Spinal cord (tissue), 10 donors: ENCODE results near the gene GPR21. TPM values are rescaled to one million over a fixed set of nuclear protein-coding genes. Genes with fewer than 3 reads are reported as not detected.

Source experiments
- DNase-seq, 6 donors: peaks; one replicate each; pipeline versions ENCODE4 v3.0.0 to v3.0.0-alpha.2; 2013 to 2015; ENCODE audit warnings: low spot score in 6 of 6, low read depth in 4 of 6
- H3K27ac ChIP-seq: one replicate; pipeline ENCODE4 v1.5.1; 2013; ENCODE audit warnings: low read depth, low read length, control low read depth
- H3K27me3 ChIP-seq: one replicate; pipeline ENCODE4 v1.6.1; 2013; ENCODE audit warnings: low read length; ENCODE audit not compliant: control insufficient read depth, insufficient read depth
- H3K36me3 ChIP-seq: one replicate; pipeline ENCODE4 v1.6.1; 2013; ENCODE audit warnings: low read length; ENCODE audit not compliant: control insufficient read depth, insufficient read depth
- H3K4me1 ChIP-seq: one replicate; pipeline ENCODE4 v1.6.1; 2013; ENCODE audit warnings: low read length; ENCODE audit not compliant: control insufficient read depth, insufficient read depth
- H3K4me3 ChIP-seq: one replicate; pipeline ENCODE4 v1.5.1; 2013; ENCODE audit warnings: low read depth, low read length, control low read depth
- H3K9me3 ChIP-seq: one replicate; pipeline ENCODE4 v1.6.1; 2013; ENCODE audit warnings: low read length; ENCODE audit not compliant: control insufficient read depth, insufficient read depth
- WGBS: methylation state at CpG from one replicate; pipeline ENCODE4 v1.1.5; 2013; ENCODE audit warnings: missing lambda C conversion rate; ENCODE audit not compliant: insufficient coverage; 5-methylcytosine and 5-hydroxymethylcytosine counted together
- polyA plus RNA-seq, 2 donors: library from polyadenylated mRNA; unstranded; fragments of 120-200 nt; gene quantifications; one replicate each; pipeline ENCODE4 v1.2.1, GENCODE V29; 2013; ENCODE audit not compliant: insufficient read length in 2 of 2
- total RNA-seq, 2 donors: library from RNA; depleted of rRNA in 1 of 2; stranded (reverse); fragments of 120-200 nt in 1 of 2; fragments of >200 nt in 1 of 2; gene quantifications; one replicate each; pipeline versions ENCODE4 v1.2.3 to v1.2.4, GENCODE V29; 2013 to 2014
- donor health status: healthy.

The GPR21 gene
- total and polyA plus RNA-seq, 4 donors = 0.50 to 5.6 (median 1.9) TPM

- H3K4me3 ChIP-seq = no peak overlapping the region
- H3K36me3 ChIP-seq = peaks cover 2% of the 10 kb centered on the region
- DNase-seq = no peak
- no peaks in the 10 kb centered on the region for H3K27me3 ChIP-seq
- H3K27ac ChIP-seq = no peak overlapping the region
- H3K4me1 ChIP-seq = no peaks in the 10 kb centered on the region
- no peaks in the 10 kb centered on the region for H3K9me3 ChIP-seq
These were observed 5.3 kb upstream of the GPR21 start for GRCh38 chr9:123028136-123028535.

DNA sequence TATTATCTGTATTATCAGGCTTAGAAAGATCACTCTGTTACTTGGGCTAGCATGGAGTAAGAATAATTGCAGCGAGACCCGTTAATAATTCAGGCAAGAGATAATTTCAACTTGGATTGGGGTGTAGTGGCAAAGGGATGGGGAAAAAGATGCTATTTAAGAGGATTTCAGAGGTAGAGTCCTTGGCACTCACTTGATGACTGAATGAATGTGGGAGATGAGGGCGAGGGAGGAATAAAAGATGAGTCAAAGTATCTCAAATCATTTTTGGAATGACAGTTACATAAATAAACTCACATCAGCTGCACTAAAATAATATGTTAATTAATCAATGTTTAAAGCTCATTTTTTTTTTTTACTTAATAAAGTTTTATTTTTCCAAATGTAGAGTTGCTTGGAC lies 4.5 kb upstream of the GPR21 start:
- H3K9me3 ChIP-seq = no peaks in the 10 kb centered on the region
- H3K4me1 ChIP-seq = peaks cover 1% of the 10 kb centered on the region
- H3K27ac ChIP-seq = no peak overlapping the region
- no peaks in the 10 kb centered on the region for H3K36me3 ChIP-seq
- DNase-seq = no peak
- H3K27me3 ChIP-seq = no peaks in the 10 kb centered on the region
- 94% methylated on average over 2 of the region's 3 CpGs for WGBS
- no peak overlapping the region for H3K4me3 ChIP-seq

- Histone ChIP-seq H3K4me1 (peaks cover 5% of the 10 kb centered on the region), H3K4me3 (no peak overlapping the region), H3K27ac (no peak overlapping the region), H3K36me3 (no peaks in the 10 kb centered on the region), H3K27me3 (no peaks in the 10 kb centered on the region), H3K9me3 (no peaks in the 10 kb centered on the region)
- no peak for DNase-seq
- WGBS = no CpG with 5 or more reads among the region's 1 CpG
These were observed 1.5 kb upstream of the GPR21 start for GRCh38 chr9:123031963-123032362.

GRCh38 chr9:123033864-123034601 lies 566 bp downstream of the GPR21 start:
- Histone ChIP-seq H3K4me1 (peaks cover 5% of the 10 kb centered on the region), H3K9me3 (no peaks in the 10 kb centered on the region), H3K27ac (peak overlapping the region; percentile 43), H3K27me3 (no peaks in the 10 kb centered on the region), H3K36me3 (no peaks in the 10 kb centered on the region), H3K4me3 (peak overlapping the region; percentile 19)
- peak in 5 of 6 donors; percentile 17 to 87 (median 54) for DNase-seq
- WGBS = 40% methylated on average over 1 of the region's 8 CpGs

- H3K36me3 ChIP-seq = no peaks in the 10 kb centered on the region
- no peaks in the 10 kb centered on the region for H3K27me3 ChIP-seq
- no peaks in the 10 kb centered on the region for H3K9me3 ChIP-seq
- peak in 2 of 6 donors; percentile 32 to 67 for DNase-seq
- WGBS = 85% methylated on average over 7 of the region's 13 CpGs
- peaks cover 5% of the 10 kb centered on the region for H3K4me1 ChIP-seq
- peak overlapping the region; percentile 19 for H3K4me3 ChIP-seq
- no peak overlapping the region for H3K27ac ChIP-seq
These were observed 1.5 kb downstream of the GPR21 start for GRCh38 chr9:123034881-123035510.

GRCh38 chr9:123035791-123036190 lies 2.3 kb downstream of the GPR21 start:
- Histone ChIP-seq H3K4me3 (no peak overlapping the region), H3K4me1 (peaks cover 5% of the 10 kb centered on the region), H3K27me3 (no peaks in the 10 kb centered on the region), H3K27ac (no peak overlapping the region), H3K36me3 (no peaks in the 10 kb centered on the region), H3K9me3 (no peaks in the 10 kb centered on the region)
- WGBS = no CpG with 5 or more reads among the region's 2 CpGs
- DNase-seq = peak in 2 of 6 donors; percentile 22 to 85

- Histone ChIP-seq H3K4me1 (peaks cover 5% of the 10 kb centered on the region), H3K27ac (no peak overlapping the region), H3K36me3 (no peaks in the 10 kb centered on the region), H3K9me3 (no peaks in the 10 kb centered on the region), H3K27me3 (no peaks in the 10 kb centered on the region), H3K4me3 (no peak overlapping the region)
- no peak for DNase-seq
- WGBS = 70% methylated on average over 2 of the region's 3 CpGs
These were observed 3.6 kb downstream of the GPR21 start for GRCh38 chr9:123036893-123037545.

DNA sequence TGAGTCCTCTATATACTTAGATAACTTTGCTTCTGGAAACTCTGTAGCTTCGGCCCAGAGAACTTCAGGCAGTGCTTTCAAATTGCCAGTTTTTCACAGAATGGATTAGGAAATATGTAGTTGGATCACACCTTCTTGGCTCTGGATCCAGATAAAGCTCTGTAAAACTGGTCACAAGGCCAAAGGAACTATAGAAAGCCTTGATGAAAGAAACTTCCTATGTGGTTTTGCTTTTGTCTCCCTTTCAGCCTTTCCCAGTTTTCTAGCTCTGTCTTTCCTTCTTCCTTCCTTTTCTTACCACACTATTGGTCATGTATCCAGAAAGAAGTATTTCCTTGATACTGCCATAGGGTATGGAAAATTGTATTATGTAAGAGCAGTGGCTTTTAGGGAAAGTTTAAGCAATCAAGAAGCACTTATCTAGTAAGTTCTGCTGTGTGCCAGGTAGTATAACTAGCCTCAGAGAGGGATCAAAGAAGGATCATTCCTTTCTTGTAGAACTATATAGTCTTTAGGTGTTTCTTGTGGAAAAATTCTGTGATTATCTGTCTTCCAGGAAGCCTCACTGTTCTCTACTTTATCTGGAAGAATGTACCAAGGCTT lies 6.3 kb downstream of the GPR21 start:
- no peak for DNase-seq
- Histone ChIP-seq H3K9me3 (no peaks in the 10 kb centered on the region), H3K27ac (no peak overlapping the region), H3K4me1 (no peaks in the 10 kb centered on the region), H3K27me3 (no peaks in the 10 kb centered on the region), H3K36me3 (no peaks in the 10 kb centered on the region), H3K4me3 (no peak overlapping the region)
- WGBS = 100% methylated on average over 1 of the region's 1 CpG

- WGBS = no CpG with 5 or more reads among the region's 1 CpG
- Histone ChIP-seq H3K27ac (no peak overlapping the region), H3K4me1 (no peaks in the 10 kb centered on the region), H3K36me3 (no peaks in the 10 kb centered on the region), H3K4me3 (no peak overlapping the region), H3K27me3 (no peaks in the 10 kb centered on the region), H3K9me3 (no peaks in the 10 kb centered on the region)
- no peak for DNase-seq
These were observed 7.3 kb downstream of the GPR21 start for GRCh38 chr9:123040801-123041200.
